ENCODE results near the gene F7. TPM values are rescaled to one million over a fixed set of nuclear protein-coding genes. Genes with fewer than 3 reads are reported as not detected.
"Not testable (repeated sequence)": the region's sequence is repeated elsewhere in the genome, so short reads cannot be mapped to it uniquely, and the experiment has no call there.

F7 gene
- not detected in 2 replicates for total RNA-seq

- intact Hi-C loops (cut with micrococcal nuclease): no loop called here
These were observed at the start of gene F7 for GRCh38 chr13:113105032-113105920. Gene F7 (plus strand): TSS chr13:113105791. CDS start chr13:113105842, 51 bp downstream.

GRCh38 chr13:113057084-113057483 is 48.5 kb upstream of the F7 start:
- intact Hi-C loops (cut with micrococcal nuclease): no loop called here

- intact Hi-C loops (cut with micrococcal nuclease): not testable (repeated sequence)
These were observed 48.0 kb upstream of the F7 start for GRCh38 chr13:113057559-113057958.

GRCh38 chr13:113058129-113058987 is 47.2 kb upstream of the F7 start:
- intact Hi-C loops (cut with micrococcal nuclease): no loop called here

- intact Hi-C loops (cut with micrococcal nuclease): no loop called here
These were observed 46.4 kb upstream of the F7 start for GRCh38 chr13:113058988-113059850.

- intact Hi-C loops (cut with micrococcal nuclease): no loop called here
These were observed 45.7 kb upstream of the F7 start for GRCh38 chr13:113059891-113060290.

GRCh38 chr13:113060557-113061270 is 44.9 kb upstream of the F7 start:
- intact Hi-C loops (cut with micrococcal nuclease): no loop called here

- intact Hi-C loops (cut with micrococcal nuclease): no loop called here
These were observed 44.3 kb upstream of the F7 start for GRCh38 chr13:113061271-113061625.

- intact Hi-C loops (cut with micrococcal nuclease): no loop called here
These were observed 43.7 kb upstream of the F7 start for GRCh38 chr13:113061796-113062425.

GRCh38 chr13:113062691-113063090 is 42.9 kb upstream of the F7 start:
- intact Hi-C loops (cut with micrococcal nuclease): no loop called here

GRCh38 chr13:113063091-113063491 is 42.5 kb upstream of the F7 start:
- intact Hi-C loops (cut with micrococcal nuclease): no loop called here

- intact Hi-C loops (cut with micrococcal nuclease): no loop called here
These were observed 41.5 kb upstream of the F7 start for GRCh38 chr13:113064000-113064533.

- intact Hi-C loops (cut with micrococcal nuclease): no loop called here
These were observed 40.8 kb upstream of the F7 start for GRCh38 chr13:113064534-113065405.

GRCh38 chr13:113065406-113066141 is 40.0 kb upstream of the F7 start:
- intact Hi-C loops (cut with micrococcal nuclease): no loop called here

GRCh38 chr13:113066142-113066455 is 39.5 kb upstream of the F7 start:
- intact Hi-C loops (cut with micrococcal nuclease): no loop called here

GRCh38 chr13:113066746-113067145 is 38.8 kb upstream of the F7 start:
- intact Hi-C loops (cut with micrococcal nuclease): no loop called here

GRCh38 chr13:113069861-113070805 is 35.5 kb upstream of the F7 start:
- intact Hi-C loops (cut with micrococcal nuclease): no loop called here
